Measurements from ENCODE around the gene EPHB3.
A peak's percentile ranks its signal among the peaks of the same experiment; 100 is the strongest.

EPHB3 gene

DNA sequence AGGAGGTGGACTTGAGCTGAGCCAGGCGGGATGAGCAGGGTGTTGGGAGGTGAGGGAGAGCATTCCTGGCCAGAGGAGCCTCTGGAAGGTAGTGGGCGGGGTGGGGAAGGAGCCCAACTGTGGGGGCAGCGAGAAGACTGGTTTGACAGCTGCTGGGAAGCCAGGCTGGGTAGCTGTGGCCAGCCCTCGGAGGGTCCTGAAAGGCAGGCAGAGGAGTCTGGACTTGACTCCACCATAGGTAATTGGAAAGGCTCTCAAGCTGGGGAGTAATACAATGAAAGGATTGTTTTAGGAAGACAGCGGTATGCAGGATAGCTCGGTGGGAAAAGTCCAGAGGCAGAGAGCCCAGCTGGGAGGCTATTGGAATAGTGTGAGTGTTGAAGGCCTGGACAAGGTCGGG is 17.2 kb downstream of the EPHB3 start:
- Histone ChIP-seq H3K27ac (ENCODE audit: low read depth, low read length) (no peak overlapping the region), H3K9me3 (ENCODE audit: control insufficient read depth in 5 of 5, low read length in 5 of 5) (no peaks in the 10 kb centered on the region), H3K9ac (ENCODE audit: low read length in 5 of 5) (no peak overlapping the region), H3K27me3 (ENCODE audit: control insufficient read depth in 5 of 5, insufficient read depth in 4 of 5, low read length in 5 of 5) (peaks cover 0 to 12% (median 3%) of the 10 kb centered on the region in 5 donors), H3K4me3 (ENCODE audit: low read depth in 1 of 5, low read length in 5 of 5) (no peak overlapping the region), H3K4me1 (ENCODE audit: control insufficient read depth in 5 of 5, insufficient read depth in 5 of 5, low read length in 5 of 5) (peaks cover 6 to 22% (median 17%) of the 10 kb centered on the region in 5 donors), H3K36me3 (ENCODE audit: control insufficient read depth in 5 of 5, insufficient read depth in 5 of 5, low read length in 5 of 5) (peaks cover 0 to 35% (median 25%) of the 10 kb centered on the region in 5 donors)

GRCh38 chr3:184579513-184579912 is 17.9 kb downstream of the EPHB3 start:
- Histone ChIP-seq H3K27me3 (ENCODE audit: control insufficient read depth in 5 of 5, insufficient read depth in 4 of 5, low read length in 5 of 5) (peaks cover 0 to 12% (median 3%) of the 10 kb centered on the region in 5 donors), H3K9ac (ENCODE audit: low read length in 5 of 5) (no peak overlapping the region), H3K4me1 (ENCODE audit: control insufficient read depth in 5 of 5, insufficient read depth in 5 of 5, low read length in 5 of 5) (peaks cover 6 to 29% (median 24%) of the 10 kb centered on the region in 5 donors), H3K36me3 (ENCODE audit: control insufficient read depth in 5 of 5, insufficient read depth in 5 of 5, low read length in 5 of 5) (peaks cover 0 to 35% (median 25%) of the 10 kb centered on the region in 5 donors), H3K4me3 (ENCODE audit: low read depth in 1 of 5, low read length in 5 of 5) (no peak overlapping the region), H3K9me3 (ENCODE audit: control insufficient read depth in 5 of 5, low read length in 5 of 5) (no peaks in the 10 kb centered on the region), H3K27ac (ENCODE audit: low read depth, low read length) (no peak overlapping the region)

GRCh38 chr3:184580376-184580775 is 18.8 kb downstream of the EPHB3 start:
- no peak overlapping the region for H3K4me3 ChIP-seq (ENCODE audit: low read depth in 1 of 5, low read length in 5 of 5)
- H3K36me3 ChIP-seq (ENCODE audit: control insufficient read depth in 5 of 5, insufficient read depth in 5 of 5, low read length in 5 of 5) = peaks cover 0 to 35% (median 25%) of the 10 kb centered on the region in 5 donors
- no peak overlapping the region for H3K27ac ChIP-seq (ENCODE audit: low read depth, low read length)
- H3K9me3 ChIP-seq (ENCODE audit: control insufficient read depth in 5 of 5, low read length in 5 of 5) = no peaks in the 10 kb centered on the region
- no peak overlapping the region for H3K9ac ChIP-seq (ENCODE audit: low read length in 5 of 5)
- H3K27me3 ChIP-seq (ENCODE audit: control insufficient read depth in 5 of 5, insufficient read depth in 4 of 5, low read length in 5 of 5) = peaks cover 0 to 12% (median 3%) of the 10 kb centered on the region in 5 donors
- peaks cover 6 to 29% (median 24%) of the 10 kb centered on the region in 5 donors for H3K4me1 ChIP-seq (ENCODE audit: control insufficient read depth in 5 of 5, insufficient read depth in 5 of 5, low read length in 5 of 5)

DNA sequence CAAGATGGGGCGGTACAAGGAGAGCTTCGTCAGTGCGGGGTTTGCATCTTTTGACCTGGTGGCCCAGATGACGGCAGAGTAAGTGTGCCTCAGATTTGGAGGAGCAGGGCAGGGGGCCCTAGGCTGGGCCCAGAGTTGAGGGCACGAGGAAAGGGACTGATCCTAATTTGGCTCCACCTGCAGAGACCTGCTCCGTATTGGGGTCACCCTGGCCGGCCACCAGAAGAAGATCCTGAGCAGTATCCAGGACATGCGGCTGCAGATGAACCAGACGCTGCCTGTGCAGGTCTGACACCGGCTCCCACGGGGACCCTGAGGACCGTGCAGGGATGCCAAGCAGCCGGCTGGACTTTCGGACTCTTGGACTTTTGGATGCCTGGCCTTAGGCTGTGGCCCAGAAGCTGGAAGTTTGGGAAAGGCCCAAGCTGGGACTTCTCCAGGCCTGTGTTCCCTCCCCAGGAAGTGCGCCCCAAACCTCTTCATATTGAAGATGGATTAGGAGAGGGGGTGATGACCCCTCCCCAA is 19.8 kb downstream of the EPHB3 start:
- Histone ChIP-seq H3K36me3 (ENCODE audit: control insufficient read depth in 5 of 5, insufficient read depth in 5 of 5, low read length in 5 of 5) (peaks cover 0 to 29% (median 18%) of the 10 kb centered on the region in 5 donors), H3K9ac (ENCODE audit: low read length in 5 of 5) (no peak overlapping the region), H3K9me3 (ENCODE audit: control insufficient read depth in 5 of 5, low read length in 5 of 5) (no peaks in the 10 kb centered on the region), H3K4me1 (ENCODE audit: control insufficient read depth in 5 of 5, insufficient read depth in 5 of 5, low read length in 5 of 5) (peaks cover 6 to 29% (median 24%) of the 10 kb centered on the region in 5 donors), H3K27ac (ENCODE audit: low read depth, low read length) (no peak overlapping the region), H3K27me3 (ENCODE audit: control insufficient read depth in 5 of 5, insufficient read depth in 4 of 5, low read length in 5 of 5) (peaks cover 0 to 7% (median under 1%) of the 10 kb centered on the region in 5 donors), H3K4me3 (ENCODE audit: low read depth in 1 of 5, low read length in 5 of 5) (no peak overlapping the region)

GRCh38 chr3:184582646-184583577 is 21.3 kb downstream of the EPHB3 start:
- H3K4me1 ChIP-seq (ENCODE audit: control insufficient read depth in 5 of 5, insufficient read depth in 5 of 5, low read length in 5 of 5) = peaks cover 6 to 30% (median 24%) of the 10 kb centered on the region in 5 donors
- H3K9ac ChIP-seq (ENCODE audit: low read length in 5 of 5) = peak overlapping the region; percentile 60 to 88 (median 81)
- peaks cover 0 to 16% (median 7%) of the 10 kb centered on the region in 5 donors for H3K36me3 ChIP-seq (ENCODE audit: control insufficient read depth in 5 of 5, insufficient read depth in 5 of 5, low read length in 5 of 5)
- peak overlapping the region; percentile 65 to 92 (median 84) for H3K4me3 ChIP-seq (ENCODE audit: low read depth in 1 of 5, low read length in 5 of 5)
- no peaks in the 10 kb centered on the region for H3K9me3 ChIP-seq (ENCODE audit: control insufficient read depth in 5 of 5, low read length in 5 of 5)
- H3K27ac ChIP-seq (ENCODE audit: low read depth, low read length) = peak overlapping the region; percentile 79
- H3K27me3 ChIP-seq (ENCODE audit: control insufficient read depth in 5 of 5, insufficient read depth in 4 of 5, low read length in 5 of 5) = peaks cover 0 to 7% (median 0%) of the 10 kb centered on the region in 5 donors

DNA sequence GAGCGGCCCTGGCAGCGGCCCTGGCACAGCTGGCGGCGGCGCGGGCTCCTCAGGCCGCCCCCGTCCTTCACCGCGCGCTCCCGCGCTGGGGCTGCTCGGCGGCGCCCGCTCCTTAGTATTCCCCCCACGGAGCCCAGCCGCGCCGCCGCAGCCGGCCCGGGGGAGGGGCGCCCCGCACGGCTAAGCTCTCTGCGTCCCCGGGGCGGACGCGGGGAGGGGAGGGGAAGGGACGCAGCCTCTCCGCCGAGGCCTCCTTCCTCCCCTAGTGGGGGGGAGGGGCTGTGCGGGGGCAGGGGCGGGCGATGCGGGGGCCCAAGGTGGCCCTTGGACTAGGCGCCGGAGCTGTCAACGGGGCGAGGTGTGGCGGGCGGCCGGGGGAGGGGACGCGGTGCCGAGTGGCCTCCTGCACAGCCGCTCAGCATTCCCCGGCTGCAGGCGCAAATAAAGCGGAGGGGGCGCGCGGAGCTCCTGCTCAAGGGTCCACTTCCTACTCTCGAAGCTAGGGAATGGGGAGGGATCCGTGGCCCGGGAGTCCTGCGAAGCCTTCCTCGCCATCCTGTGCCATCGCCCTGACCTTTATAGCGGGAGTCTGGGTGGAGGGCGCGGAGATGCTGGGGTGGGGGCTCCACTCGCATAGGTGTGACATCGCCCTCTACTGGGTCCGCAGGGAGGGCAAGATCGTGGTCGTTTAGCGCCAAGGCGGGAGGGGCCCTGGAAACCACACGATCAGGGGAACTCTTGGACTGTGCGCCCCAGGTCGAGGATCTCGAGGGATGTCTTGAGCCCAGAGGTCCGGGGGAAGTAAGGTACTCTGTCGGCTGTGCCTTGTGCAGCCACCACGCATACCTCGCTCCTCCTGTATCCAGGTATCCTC is 22.2 kb downstream of the EPHB3 start:
- Histone ChIP-seq H3K9ac (ENCODE audit: low read length in 5 of 5) (peak overlapping the region in 4 of 5 donors; percentile 12 to 88 (median 78)), H3K9me3 (ENCODE audit: control insufficient read depth in 5 of 5, low read length in 5 of 5) (no peaks in the 10 kb centered on the region), H3K36me3 (ENCODE audit: control insufficient read depth in 5 of 5, insufficient read depth in 5 of 5, low read length in 5 of 5) (peaks cover 0 to 14% (median 4%) of the 10 kb centered on the region in 5 donors), H3K4me1 (ENCODE audit: control insufficient read depth in 5 of 5, insufficient read depth in 5 of 5, low read length in 5 of 5) (peaks cover 6 to 30% (median 24%) of the 10 kb centered on the region in 5 donors), H3K27me3 (ENCODE audit: control insufficient read depth in 5 of 5, insufficient read depth in 4 of 5, low read length in 5 of 5) (peaks cover 0 to 7% (median 0%) of the 10 kb centered on the region in 5 donors), H3K27ac (ENCODE audit: low read depth, low read length) (no peak overlapping the region), H3K4me3 (ENCODE audit: low read depth in 1 of 5, low read length in 5 of 5) (peak overlapping the region; percentile 4 to 91 (median 74))

DNA sequence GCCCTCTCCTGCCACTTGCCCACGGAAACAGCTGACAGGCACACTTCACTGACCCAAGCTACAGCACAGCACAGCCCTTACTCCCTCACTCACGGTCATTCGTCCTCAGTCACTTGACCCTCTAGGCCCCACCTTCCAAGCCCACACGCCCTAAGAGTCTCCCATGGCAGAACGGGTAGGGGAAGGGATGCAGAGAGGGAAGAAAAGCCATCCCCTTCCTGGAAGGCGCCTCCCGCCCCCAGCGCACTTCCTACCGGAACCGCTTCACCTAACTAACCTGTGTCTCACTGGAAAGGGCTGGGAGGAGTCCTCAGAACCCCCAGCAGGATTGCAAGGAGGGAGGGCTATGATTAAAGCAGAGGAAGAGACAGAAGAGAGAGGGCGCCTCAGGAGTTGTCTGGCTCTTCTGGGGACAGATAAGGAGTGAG is 22.9 kb downstream of the EPHB3 start:
- H3K36me3 ChIP-seq (ENCODE audit: control insufficient read depth in 5 of 5, insufficient read depth in 5 of 5, low read length in 5 of 5) = peaks cover 0 to 11% (median 4%) of the 10 kb centered on the region in 5 donors
- H3K9ac ChIP-seq (ENCODE audit: low read length in 5 of 5) = peak overlapping the region in 2 of 5 donors; percentile 12 to 22
- peak overlapping the region in 4 of 5 donors; percentile 4 to 74 (median 48) for H3K4me3 ChIP-seq (ENCODE audit: low read depth in 1 of 5, low read length in 5 of 5)
- H3K27ac ChIP-seq (ENCODE audit: low read depth, low read length) = no peak overlapping the region
- H3K4me1 ChIP-seq (ENCODE audit: control insufficient read depth in 5 of 5, insufficient read depth in 5 of 5, low read length in 5 of 5) = peaks cover 6 to 30% (median 24%) of the 10 kb centered on the region in 5 donors
- H3K27me3 ChIP-seq (ENCODE audit: control insufficient read depth in 5 of 5, insufficient read depth in 4 of 5, low read length in 5 of 5) = peaks cover 0 to 7% (median 0%) of the 10 kb centered on the region in 5 donors
- no peaks in the 10 kb centered on the region for H3K9me3 ChIP-seq (ENCODE audit: control insufficient read depth in 5 of 5, low read length in 5 of 5)

GRCh38 chr3:184585545-184585944 is 24.0 kb downstream of the EPHB3 start:
- Histone ChIP-seq H3K4me3 (ENCODE audit: low read depth in 1 of 5, low read length in 5 of 5) (no peak overlapping the region), H3K27ac (ENCODE audit: low read depth, low read length) (no peak overlapping the region), H3K27me3 (ENCODE audit: control insufficient read depth in 5 of 5, insufficient read depth in 4 of 5, low read length in 5 of 5) (peaks cover 0 to 7% (median 0%) of the 10 kb centered on the region in 5 donors), H3K36me3 (ENCODE audit: control insufficient read depth in 5 of 5, insufficient read depth in 5 of 5, low read length in 5 of 5) (peaks cover 0 to 3% (median 0%) of the 10 kb centered on the region in 5 donors), H3K9me3 (ENCODE audit: control insufficient read depth in 5 of 5, low read length in 5 of 5) (no peaks in the 10 kb centered on the region), H3K4me1 (ENCODE audit: control insufficient read depth in 5 of 5, insufficient read depth in 5 of 5, low read length in 5 of 5) (peaks cover 6 to 30% (median 24%) of the 10 kb centered on the region in 5 donors), H3K9ac (ENCODE audit: low read length in 5 of 5) (no peak overlapping the region)

DNA sequence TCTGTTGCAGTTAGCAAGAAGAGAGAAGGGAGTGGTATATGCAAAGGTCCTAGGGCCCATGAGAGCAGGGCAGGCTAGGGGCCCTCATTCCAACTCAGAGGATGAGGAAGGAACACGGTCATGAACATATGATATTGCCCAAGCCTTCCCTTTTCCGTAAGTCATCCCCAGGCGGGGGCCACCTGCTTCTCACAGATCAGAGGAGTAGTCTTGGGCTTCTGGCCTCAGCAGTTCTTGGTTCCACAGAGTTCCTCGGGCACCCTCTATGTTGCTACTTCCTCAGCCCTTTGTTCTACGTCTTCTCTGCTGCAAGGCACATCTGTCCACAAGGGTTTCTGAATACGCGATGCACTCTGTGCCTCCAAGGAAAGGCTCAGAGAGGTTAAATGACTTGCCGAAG is 25.3 kb downstream of the EPHB3 start:
- H3K4me3 ChIP-seq (ENCODE audit: low read depth in 1 of 5, low read length in 5 of 5) = no peak overlapping the region
- peaks cover 6 to 28% (median 26%) of the 10 kb centered on the region in 5 donors for H3K4me1 ChIP-seq (ENCODE audit: control insufficient read depth in 5 of 5, insufficient read depth in 5 of 5, low read length in 5 of 5)

More for the DNA sequence above, 25.3 kb downstream of the EPHB3 start:
- no peak overlapping the region for H3K9ac ChIP-seq (ENCODE audit: low read length in 5 of 5)
- H3K36me3 ChIP-seq (ENCODE audit: control insufficient read depth in 5 of 5, insufficient read depth in 5 of 5, low read length in 5 of 5) = no peaks in the 10 kb centered on the region
- H3K27ac ChIP-seq (ENCODE audit: low read depth, low read length) = no peak overlapping the region
- peaks cover 0 to 7% (median 0%) of the 10 kb centered on the region in 5 donors for H3K27me3 ChIP-seq (ENCODE audit: control insufficient read depth in 5 of 5, insufficient read depth in 4 of 5, low read length in 5 of 5)
- no peaks in the 10 kb centered on the region for H3K9me3 ChIP-seq (ENCODE audit: control insufficient read depth in 5 of 5, low read length in 5 of 5)
